Activated naive CD4-positive, alpha-beta T cell treated with anti-CD3 and anti-CD28 coated beads, Interleukin-2, amount 10 ng/mL, durations not matched to agents 7 days and 5 days (primary cell): ENCODE results near the gene ENTREP3.
"Not testable (repeated sequence)": the region's sequence is repeated elsewhere in the genome, so short reads cannot be mapped to it uniquely, and the experiment has no call there.

ENCODE experiments used
- CTCF ChIA-PET: fragments of 350-600 bp; sonication (Branson Sonifier 250); formaldehyde crosslinking; loops from one replicate; lab custom pipeline; 2021; ENCODE audit warnings: antibody characterized with exemption; lab: Charles Lee
- DNase-seq: peaks from one replicate; pipeline ENCODE4 v3.0.0-alpha.2; 2020
- H3K27ac Mint-ChIP-seq: one replicate; pipeline ENCODE4 v1.8.0; 2021; ENCODE audit warnings: mild to moderate bottlenecking, moderate library complexity, mixed read lengths
- H3K27me3 Mint-ChIP-seq: one replicate; pipeline ENCODE4 v1.8.0; 2021; ENCODE audit warnings: mild to moderate bottlenecking, mixed read lengths
- H3K36me3 Mint-ChIP-seq: one replicate; pipeline ENCODE4 v1.8.0; 2021; ENCODE audit warnings: mixed read lengths
- H3K4me1 Mint-ChIP-seq: one replicate; pipeline ENCODE4 v1.8.0; 2021; ENCODE audit warnings: mixed read lengths
- H3K4me3 Mint-ChIP-seq: one replicate; pipeline ENCODE4 v1.8.0; 2021; ENCODE audit warnings: mild to moderate bottlenecking, moderate library complexity, mixed read lengths
- H3K9me3 Mint-ChIP-seq: one replicate; pipeline ENCODE4 v1.8.0; 2021; ENCODE audit warnings: mixed read lengths

Gene ENTREP3

DNA sequence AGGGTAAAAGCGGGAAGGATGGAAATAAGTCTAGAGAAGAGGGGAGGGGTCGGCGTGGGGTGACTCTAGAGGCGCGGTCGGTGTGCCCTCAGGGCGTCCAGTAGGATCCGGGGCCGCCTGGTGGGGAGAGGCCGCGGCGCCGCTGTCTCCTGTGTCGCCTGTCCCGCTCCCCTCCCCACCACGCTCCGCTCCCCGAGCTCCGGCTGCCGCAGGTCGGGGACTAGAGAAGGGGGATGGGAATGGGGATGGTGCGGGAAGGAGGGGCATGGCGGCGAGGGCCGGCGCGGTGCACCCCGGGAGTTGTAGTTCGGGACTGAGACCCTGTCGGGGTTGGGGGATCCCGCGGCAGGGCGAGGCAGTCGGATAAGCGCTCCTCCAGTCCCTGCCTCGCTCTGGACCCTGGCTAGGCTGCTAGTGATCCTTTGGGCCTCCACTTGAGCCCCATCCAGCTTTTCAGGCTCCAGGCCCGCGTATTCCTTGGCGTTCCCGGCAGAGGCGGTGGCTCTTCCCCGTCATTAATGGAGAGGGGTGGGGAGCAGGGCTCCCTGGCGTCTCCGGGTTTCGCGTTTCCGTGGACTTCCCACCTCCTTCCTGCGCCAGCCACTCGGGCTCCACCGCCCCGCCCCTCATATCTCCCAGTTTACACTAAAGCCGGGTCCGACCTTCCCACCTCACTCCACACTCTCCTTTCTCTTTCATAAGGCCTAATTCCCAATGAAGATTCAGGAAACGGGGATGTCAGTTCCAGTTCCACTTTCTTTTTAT lies at the start of gene ENTREP3:
Gene ENTREP3, minus strand, starts transcription at position 241 of the 765 bp plus-strand sequence. CDS start 606 bp downstream, outside the sequence.
- peak; percentile 88 for DNase-seq
- CTCF ChIA-PET: interaction anchor here (1.1 to 1.6 kb wide), 3 partner anchors 17 to 68 kb away, joined by 3 to 6 read pairs (median 4); partner anchors contain the start of gene CLK2
- Mint-ChIP-seq H3K9me3 (no peaks in the 10 kb centered on the region), H3K4me3 (peak within 1 kb of the TSS; percentile 79), H3K36me3 (peaks cover 24% of the 10 kb centered on the region), H3K27me3 (no peaks in the 10 kb centered on the region), H3K4me1 (peaks cover 50% of the 10 kb centered on the region), H3K27ac (peak within 1 kb of the TSS; percentile 68)

DNA sequence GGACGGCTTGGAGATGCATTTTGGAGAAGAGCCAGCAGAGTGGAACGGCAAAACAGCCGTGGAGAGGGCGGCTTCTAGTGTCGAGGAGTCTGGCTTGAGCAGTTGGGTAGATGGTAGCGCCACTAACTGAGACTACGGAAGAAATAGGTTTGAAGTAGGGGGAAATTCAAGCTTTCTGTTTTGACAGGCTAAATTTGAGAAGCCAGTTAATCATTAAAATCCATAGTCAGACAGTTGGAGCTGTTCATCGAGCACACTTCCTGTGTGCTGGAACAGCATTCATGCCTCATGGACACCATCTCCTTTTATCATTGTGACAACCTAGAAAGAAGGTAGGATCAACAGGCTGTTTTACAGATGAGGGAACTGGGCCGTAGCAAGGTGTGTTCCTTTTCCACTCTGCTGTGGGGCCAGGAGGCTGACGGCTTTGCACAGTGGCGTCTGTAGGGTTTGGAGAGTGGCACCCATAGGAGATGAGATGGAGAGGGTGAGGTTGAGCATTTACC lies 49.3 kb upstream of the ENTREP3 start:
- Mint-ChIP-seq H3K27me3 (peaks cover 22% of the 10 kb centered on the region), H3K4me3 (no peak overlapping the region), H3K27ac (no peak overlapping the region), H3K9me3 (no peaks in the 10 kb centered on the region), H3K36me3 (peaks cover 5% of the 10 kb centered on the region), H3K4me1 (peaks cover 14% of the 10 kb centered on the region)
- CTCF ChIA-PET: interaction anchor here (4.7 kb wide), 1 partner anchor 55 kb away, joined by 39 read pairs; no protein-coding TSS in a partner anchor
- no peak for DNase-seq

- Mint-ChIP-seq H3K36me3 (no peaks in the 10 kb centered on the region), H3K9me3 (no peaks in the 10 kb centered on the region), H3K4me3 (no peak within 1 kb of the TSS), H3K27me3 (peaks cover 48% of the 10 kb centered on the region), H3K27ac (no peak within 1 kb of the TSS), H3K4me1 (peaks cover 2% of the 10 kb centered on the region)
- CTCF ChIA-PET: no interaction called here
- no peak for DNase-seq
Measured at GRCh38 chr1:155301342-155301841, 46.1 kb upstream of the ENTREP3 start, which contains the start of gene PKLR. PKLR (minus strand) TSS chr1:155301438; CDS start chr1:155301395, 43 bp downstream.

- Mint-ChIP-seq H3K4me1 (peaks cover 5% of the 10 kb centered on the region), H3K9me3 (no peaks in the 10 kb centered on the region), H3K27me3 (peaks cover 55% of the 10 kb centered on the region), H3K4me3 (no peak overlapping the region), H3K36me3 (no peaks in the 10 kb centered on the region), H3K27ac (no peak overlapping the region)
- CTCF ChIA-PET: no interaction called here
- DNase-seq: no peak
Measured at GRCh38 chr1:155300553-155301329, 45.5 kb upstream of the ENTREP3 start.

GRCh38 chr1:155300024-155300423 lies 44.7 kb upstream of the ENTREP3 start:
- H3K36me3 Mint-ChIP-seq: no peaks in the 10 kb centered on the region
- H3K4me1 Mint-ChIP-seq: peaks cover 8% of the 10 kb centered on the region
- H3K27me3 Mint-ChIP-seq: peaks cover 57% of the 10 kb centered on the region
- no peaks in the 10 kb centered on the region for H3K9me3 Mint-ChIP-seq
- CTCF ChIA-PET: interaction anchor here (1.1 kb wide), 1 partner anchor 50 kb away, joined by 3 read pairs; no protein-coding TSS in a partner anchor
- H3K4me3 Mint-ChIP-seq: no peak overlapping the region
- no peak for DNase-seq
- no peak overlapping the region for H3K27ac Mint-ChIP-seq

DNA sequence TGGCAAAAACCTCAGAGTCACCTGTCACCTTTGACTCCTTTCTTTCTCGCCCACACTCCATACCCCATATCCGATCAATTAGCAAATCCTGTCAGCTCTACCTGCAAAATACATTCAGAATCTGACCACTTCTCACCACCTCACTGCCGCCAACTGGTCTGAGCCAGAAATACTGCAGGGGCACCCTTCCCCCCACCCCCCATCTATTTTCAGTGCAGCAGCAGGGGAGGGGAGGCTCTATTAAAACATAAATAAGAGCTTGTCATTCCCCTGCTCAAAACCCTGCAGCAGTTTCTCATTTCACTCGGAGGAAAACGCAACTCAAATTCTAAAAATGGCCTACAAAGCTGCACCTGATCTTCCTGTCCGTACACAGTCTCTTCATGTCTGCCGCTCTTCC lies 42.1 kb upstream of the ENTREP3 start:
- no peak for DNase-seq
- no peak overlapping the region for H3K4me3 Mint-ChIP-seq
- H3K4me1 Mint-ChIP-seq: peaks cover 13% of the 10 kb centered on the region
- no peaks in the 10 kb centered on the region for H3K9me3 Mint-ChIP-seq
- peaks cover 75% of the 10 kb centered on the region for H3K27me3 Mint-ChIP-seq
- H3K36me3 Mint-ChIP-seq: no peaks in the 10 kb centered on the region
- H3K27ac Mint-ChIP-seq: no peak overlapping the region
- CTCF ChIA-PET: no interaction called here

DNA sequence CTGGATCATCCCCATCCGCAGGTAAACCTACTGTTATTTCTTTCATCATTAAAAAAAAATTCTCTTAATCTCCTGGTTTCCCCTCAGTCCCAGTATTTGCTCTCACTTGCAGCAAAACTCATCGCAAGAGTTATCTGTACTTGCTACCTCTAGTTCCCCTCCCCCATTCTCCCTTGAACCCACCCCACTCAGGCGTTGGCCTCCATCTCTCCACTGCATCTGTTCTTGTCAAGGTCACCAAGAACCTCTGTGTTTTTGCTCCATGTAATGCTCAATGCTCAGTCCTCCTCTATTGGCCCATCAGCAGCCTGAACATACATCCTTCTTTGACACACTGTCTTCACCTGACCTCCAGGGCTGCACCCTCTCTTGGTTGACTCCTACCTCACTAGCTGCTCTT lies 41.4 kb upstream of the ENTREP3 start:
- no peaks in the 10 kb centered on the region for H3K36me3 Mint-ChIP-seq
- H3K4me3 Mint-ChIP-seq: no peak overlapping the region
- CTCF ChIA-PET: no interaction called here
- DNase-seq: no peak
- peaks cover 83% of the 10 kb centered on the region for H3K27me3 Mint-ChIP-seq
- H3K4me1 Mint-ChIP-seq: peaks cover 13% of the 10 kb centered on the region
- H3K27ac Mint-ChIP-seq: no peak overlapping the region
- no peaks in the 10 kb centered on the region for H3K9me3 Mint-ChIP-seq

- peaks cover 13% of the 10 kb centered on the region for H3K4me1 Mint-ChIP-seq
- no peaks in the 10 kb centered on the region for H3K9me3 Mint-ChIP-seq
- CTCF ChIA-PET: no interaction called here
- H3K36me3 Mint-ChIP-seq: no peaks in the 10 kb centered on the region
- H3K27ac Mint-ChIP-seq: no peak overlapping the region
- H3K4me3 Mint-ChIP-seq: no peak overlapping the region
- DNase-seq: no peak
- H3K27me3 Mint-ChIP-seq: peaks cover 84% of the 10 kb centered on the region
Measured at GRCh38 chr1:155295942-155296267, 40.6 kb upstream of the ENTREP3 start.

DNA sequence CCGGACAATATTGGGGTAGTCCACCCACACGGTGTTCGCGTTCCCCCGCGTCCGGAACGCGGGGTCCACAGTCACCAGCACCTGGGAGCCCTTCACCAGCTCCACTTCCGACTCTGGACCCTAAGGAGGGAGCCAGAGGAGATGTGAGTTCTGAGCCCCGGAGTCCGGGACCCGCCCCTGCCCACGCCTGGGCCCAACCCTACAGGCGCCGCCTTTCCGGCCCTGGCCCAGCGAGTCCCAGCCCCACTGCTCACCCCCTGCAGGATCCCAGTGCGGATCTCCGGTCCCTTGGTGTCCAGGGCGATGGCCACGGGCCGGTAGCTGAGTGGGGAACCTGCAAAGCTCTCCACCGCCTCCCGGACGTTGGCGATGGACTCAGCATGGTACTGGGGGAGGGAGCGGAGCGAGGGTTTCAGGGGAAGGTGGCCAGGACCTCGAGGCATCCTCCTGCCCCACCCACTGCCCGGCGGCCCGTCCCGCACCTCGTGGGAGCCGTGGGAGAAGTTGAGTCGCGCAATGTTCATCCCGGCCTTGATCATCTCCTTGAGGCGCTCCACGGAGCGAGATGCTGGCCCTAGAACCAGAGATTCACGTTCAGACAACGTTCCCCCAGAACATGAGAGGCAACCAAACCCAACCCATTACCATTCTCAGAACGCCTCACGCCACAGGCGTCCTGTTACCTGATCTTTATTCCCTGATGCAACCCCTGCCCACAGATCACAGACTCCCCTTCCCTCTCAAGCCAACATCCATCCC lies 40.1 kb upstream of the ENTREP3 start:
- CTCF ChIA-PET: no interaction called here
- no peak overlapping the region for H3K4me3 Mint-ChIP-seq
- H3K9me3 Mint-ChIP-seq: no peaks in the 10 kb centered on the region
- DNase-seq: no peak
- peaks cover 82% of the 10 kb centered on the region for H3K27me3 Mint-ChIP-seq
- H3K4me1 Mint-ChIP-seq: peaks cover 13% of the 10 kb centered on the region
- H3K36me3 Mint-ChIP-seq: no peaks in the 10 kb centered on the region
- H3K27ac Mint-ChIP-seq: no peak overlapping the region

GRCh38 chr1:155294520-155295182 lies 39.4 kb upstream of the ENTREP3 start:
- CTCF ChIA-PET: no interaction called here

GRCh38 chr1:155293086-155293749 lies 37.9 kb upstream of the ENTREP3 start:
- CTCF ChIA-PET: interaction anchor here (1.0 to 1.1 kb wide), 2 partner anchors 11 to 15 kb away, joined by 3 read pairs; partner anchors contain the start of gene FDPS
- Mint-ChIP-seq H3K27ac (no peak overlapping the region), H3K4me3 (no peak overlapping the region), H3K9me3 (no peaks in the 10 kb centered on the region), H3K36me3 (no peaks in the 10 kb centered on the region), H3K4me1 (peaks cover 13% of the 10 kb centered on the region), H3K27me3 (peaks cover 83% of the 10 kb centered on the region)
- DNase-seq: no peak

More at GRCh38 chr1:155294520-155295182, 39.4 kb upstream of the ENTREP3 start:
- no peak for DNase-seq
- H3K36me3 Mint-ChIP-seq: no peaks in the 10 kb centered on the region
- no peaks in the 10 kb centered on the region for H3K9me3 Mint-ChIP-seq
- H3K27ac Mint-ChIP-seq: no peak overlapping the region
- H3K4me1 Mint-ChIP-seq: peaks cover 13% of the 10 kb centered on the region
- H3K27me3 Mint-ChIP-seq: peaks cover 87% of the 10 kb centered on the region
- H3K4me3 Mint-ChIP-seq: no peak overlapping the region

DNA sequence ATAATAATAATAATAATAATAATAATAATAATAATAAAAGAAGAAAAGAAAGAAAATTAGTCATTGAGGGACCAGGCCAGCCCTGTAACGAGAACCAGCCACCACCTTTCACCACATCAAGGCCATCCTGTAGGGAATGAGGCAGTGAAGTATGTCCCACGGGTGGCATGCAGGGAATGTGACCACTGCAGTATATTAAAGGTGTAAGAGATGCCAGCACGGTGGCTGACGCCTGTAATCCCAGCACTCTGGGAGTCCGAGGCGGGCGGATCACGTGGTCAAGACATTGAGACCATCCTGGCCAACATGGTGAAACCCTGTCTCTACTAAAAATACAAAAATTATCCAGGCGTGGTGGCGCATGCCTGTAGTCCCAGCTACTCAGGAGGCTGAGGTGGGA lies 35.7 kb upstream of the ENTREP3 start:
- DNase-seq, H3K4me3 Mint-ChIP-seq, CTCF ChIA-PET, H3K9me3 Mint-ChIP-seq, H3K27ac Mint-ChIP-seq, H3K36me3 Mint-ChIP-seq: not testable (repeated sequence)
- H3K27me3 Mint-ChIP-seq: peaks cover 61% of the 10 kb centered on the region
- peaks cover 10% of the 10 kb centered on the region for H3K4me1 Mint-ChIP-seq

DNA sequence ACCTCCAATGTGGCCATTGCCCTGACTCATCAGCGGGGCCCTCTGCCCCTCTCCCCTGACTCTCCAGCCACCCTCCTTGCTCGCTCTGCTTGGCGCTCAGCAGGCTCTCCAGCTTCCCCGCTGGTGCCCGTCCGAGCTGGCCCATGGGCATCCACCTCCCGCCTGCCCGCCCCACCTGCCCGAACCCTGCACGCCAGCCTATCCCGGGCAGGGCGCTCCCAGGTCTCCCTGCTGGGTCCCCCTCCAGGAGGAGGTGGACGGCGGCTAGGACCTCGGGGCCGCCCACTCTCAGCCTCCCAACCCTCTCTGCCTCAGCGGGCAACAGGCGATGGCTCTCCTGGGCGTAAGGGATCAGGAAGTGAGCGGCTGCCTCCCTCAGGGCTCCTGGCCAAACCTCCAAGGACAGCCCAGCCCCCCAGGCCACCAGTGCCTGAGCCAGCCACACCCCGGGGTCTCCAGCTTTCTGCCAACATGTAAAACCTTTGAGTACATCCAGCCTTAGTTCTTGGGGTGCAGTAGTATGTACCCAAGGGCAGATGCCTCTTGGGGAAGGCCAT lies 32.8 kb upstream of the ENTREP3 start:
- Mint-ChIP-seq H3K27me3 (peaks cover 32% of the 10 kb centered on the region), H3K4me1 (no peaks in the 10 kb centered on the region), H3K27ac (no peak overlapping the region), H3K4me3 (no peak overlapping the region), H3K36me3 (no peaks in the 10 kb centered on the region), H3K9me3 (no peaks in the 10 kb centered on the region)
- DNase-seq: no peak
- CTCF ChIA-PET: no interaction called here
